T-helper 1 cell treated with Interleukin-12 subunit alpha and Interleukin-12 subunit beta and Interleukin-4 antibody, amounts not matched to agents 30 μg/mL and 1 μg/mL, for 36 hours (primary cell): ENCODE results near the gene SELE.
"Not testable (repeated sequence)": the region's sequence is repeated elsewhere in the genome, so short reads cannot be mapped to it uniquely, and the experiment has no call there.

Source experiments
- H3K27ac Mint-ChIP-seq: one replicate; pipeline ENCODE4 v1.8.0; 2021; ENCODE audit warnings: mild to moderate bottlenecking, mixed read lengths
- H3K27me3 Mint-ChIP-seq: one replicate; pipeline ENCODE4 v1.8.0; 2021; ENCODE audit warnings: low read depth, mixed read lengths
- H3K36me3 Mint-ChIP-seq: one replicate; pipeline ENCODE4 v1.8.0; 2021; ENCODE audit warnings: low read depth, mixed read lengths
- H3K4me1 Mint-ChIP-seq: one replicate; pipeline ENCODE4 v1.8.0; 2021; ENCODE audit warnings: low read depth, mixed read lengths
- H3K4me3 Mint-ChIP-seq: one replicate; pipeline ENCODE4 v1.8.0; 2021; ENCODE audit warnings: mild to moderate bottlenecking, moderate library complexity, mixed read lengths
- H3K9me3 Mint-ChIP-seq: one replicate; pipeline ENCODE4 v1.8.0; 2021; ENCODE audit warnings: mixed read lengths

SELE gene

DNA sequence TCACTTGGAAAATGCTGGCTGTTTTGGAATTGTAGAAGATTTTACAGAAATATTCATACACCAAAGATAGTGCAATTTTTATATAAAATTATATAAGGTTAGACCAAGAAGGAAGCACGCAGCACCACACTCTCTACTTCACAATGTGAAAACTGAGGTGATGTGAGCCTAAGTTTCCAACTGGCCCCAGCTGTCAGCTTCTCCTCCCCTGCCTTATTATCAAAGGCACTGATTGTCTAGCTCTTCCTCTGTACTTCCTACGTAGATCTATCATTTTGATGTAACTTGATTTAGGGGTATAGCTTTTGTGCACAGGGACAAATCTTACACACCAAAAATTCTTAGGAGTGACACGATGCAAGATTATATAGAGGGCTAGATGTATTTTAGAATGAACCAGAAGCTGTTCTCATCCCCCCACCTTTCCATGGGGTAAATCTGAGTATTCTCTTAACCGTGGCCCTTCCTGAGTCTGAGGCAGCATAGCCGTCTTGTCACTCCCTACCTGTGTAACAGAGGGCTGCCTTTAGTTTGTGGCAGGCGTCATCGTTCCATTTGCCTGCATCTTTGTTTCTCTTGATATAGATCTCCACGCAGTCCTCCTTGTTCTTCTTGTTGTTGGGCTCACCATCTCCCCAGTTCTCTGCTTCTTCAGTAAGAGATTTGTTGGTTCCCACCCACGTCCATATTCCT, 25.8 kb downstream of the SELE start:
- peak overlapping the region; percentile 96 for H3K4me3 Mint-ChIP-seq
- H3K4me1 Mint-ChIP-seq, result peaks cover 63% of the 10 kb centered on the region
- peak overlapping the region; percentile 94 for H3K27ac Mint-ChIP-seq
- peaks cover 9% of the 10 kb centered on the region for H3K9me3 Mint-ChIP-seq
- no peaks in the 10 kb centered on the region for H3K27me3 Mint-ChIP-seq
- H3K36me3 Mint-ChIP-seq, result peaks cover 58% of the 10 kb centered on the region

- Mint-ChIP-seq H3K9me3 (no peaks in the 10 kb centered on the region), H3K4me3 (peak overlapping the region; percentile 49), H3K27me3 (no peaks in the 10 kb centered on the region), H3K27ac (peak overlapping the region; percentile 24), H3K36me3 (peaks cover 85% of the 10 kb centered on the region), H3K4me1 (peaks cover 77% of the 10 kb centered on the region)
Measured at GRCh38 chr1:169704797-169705196, 29.1 kb downstream of the SELE start.

DNA sequence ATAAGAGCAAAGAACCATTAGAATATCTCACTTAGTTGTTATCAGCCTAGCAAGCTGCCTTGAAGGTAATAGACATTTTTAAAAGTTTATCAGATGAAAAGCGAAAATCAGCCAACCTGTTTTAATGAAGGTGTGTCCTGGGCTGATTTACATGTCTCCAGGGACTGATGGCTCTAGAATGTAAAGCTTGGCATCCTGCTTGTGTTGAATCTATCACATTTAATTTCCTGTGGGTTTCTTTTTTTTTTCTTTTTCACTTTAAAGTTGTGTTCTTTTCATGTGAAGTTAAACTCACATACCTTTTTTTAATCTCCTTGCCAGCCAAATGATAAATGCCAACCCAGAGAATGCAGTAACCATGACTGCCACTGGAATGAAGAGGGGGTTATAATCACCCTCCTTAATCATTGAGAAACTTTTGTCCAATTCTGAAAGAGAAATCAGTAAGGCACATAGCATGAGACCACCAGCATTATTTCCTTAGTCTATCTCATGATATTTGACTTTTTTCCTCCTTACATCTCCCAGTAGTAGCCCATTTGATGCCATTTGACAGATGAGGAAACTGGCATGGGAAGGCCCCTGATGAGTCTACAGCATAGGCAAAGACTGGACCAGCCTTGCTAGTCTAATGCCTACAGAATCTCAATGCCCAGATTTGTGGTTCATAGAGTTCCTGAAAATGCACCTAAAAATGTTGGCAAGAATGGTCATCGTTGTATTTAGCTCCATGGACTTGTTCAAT, 32.4 kb downstream of the SELE start:
- H3K27ac Mint-ChIP-seq, result peak overlapping the region; percentile 80
- peak overlapping the region; percentile 43 for H3K4me3 Mint-ChIP-seq
- H3K36me3 Mint-ChIP-seq, result peaks cover 80% of the 10 kb centered on the region
- H3K9me3 Mint-ChIP-seq, result no peaks in the 10 kb centered on the region
- peaks cover 85% of the 10 kb centered on the region for H3K4me1 Mint-ChIP-seq
- no peaks in the 10 kb centered on the region for H3K27me3 Mint-ChIP-seq

DNA sequence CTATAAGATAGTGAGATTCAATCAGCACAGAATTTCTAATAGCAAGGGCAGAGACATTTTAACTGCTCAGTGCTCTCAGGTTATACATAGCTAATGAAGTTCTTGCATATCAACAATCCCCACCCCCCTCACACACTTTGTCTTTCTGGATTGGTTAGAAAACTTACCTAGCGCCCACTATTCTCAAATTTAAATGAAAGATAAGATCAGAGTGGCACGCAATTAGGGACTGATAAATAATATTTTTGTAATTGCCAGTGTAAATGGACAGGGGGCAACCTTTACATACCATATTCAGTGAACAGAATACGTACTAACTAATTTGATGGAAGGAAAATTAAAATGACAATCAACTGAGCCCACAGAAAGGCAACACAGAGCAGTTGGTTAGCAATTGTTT, 34.2 kb downstream of the SELE start:
- H3K4me1 Mint-ChIP-seq, result peaks cover 85% of the 10 kb centered on the region
- H3K4me3 Mint-ChIP-seq, result peak overlapping the region; percentile 47
- H3K9me3 Mint-ChIP-seq, result no peaks in the 10 kb centered on the region
- H3K36me3 Mint-ChIP-seq, result peaks cover 80% of the 10 kb centered on the region
- no peaks in the 10 kb centered on the region for H3K27me3 Mint-ChIP-seq
- peak overlapping the region; percentile 79 for H3K27ac Mint-ChIP-seq

DNA sequence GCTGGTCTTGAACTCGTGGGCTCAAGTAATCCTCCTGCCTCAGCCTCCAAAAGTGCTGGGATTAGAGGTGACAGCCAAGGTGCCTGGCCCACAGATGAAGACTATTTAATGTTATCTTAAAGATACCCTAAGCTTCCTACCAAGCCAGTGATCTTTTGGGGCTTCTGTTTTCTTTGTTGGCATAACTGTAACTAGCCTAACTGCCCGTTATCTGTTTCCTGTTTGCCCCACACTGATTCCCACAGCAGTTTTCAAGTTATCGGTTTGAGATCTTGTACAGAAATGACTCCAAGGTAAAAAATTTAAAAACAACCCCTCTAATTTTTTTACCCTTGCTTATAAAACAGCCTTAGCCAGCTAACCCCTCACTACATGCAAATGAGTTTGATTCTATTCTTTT, 34.9 kb downstream of the SELE start:
- no peaks in the 10 kb centered on the region for H3K9me3 Mint-ChIP-seq
- peaks cover 85% of the 10 kb centered on the region for H3K4me1 Mint-ChIP-seq
- peak overlapping the region; percentile 47 for H3K4me3 Mint-ChIP-seq
- H3K27ac Mint-ChIP-seq, result peak overlapping the region; percentile 79
- peaks cover 79% of the 10 kb centered on the region for H3K36me3 Mint-ChIP-seq
- H3K27me3 Mint-ChIP-seq, result no peaks in the 10 kb centered on the region

GRCh38 chr1:169697755-169698154, 36.1 kb downstream of the SELE start:
- Mint-ChIP-seq H3K4me1 (peaks cover 85% of the 10 kb centered on the region), H3K36me3 (peaks cover 69% of the 10 kb centered on the region), H3K27ac (peak overlapping the region; percentile 79), H3K9me3 (no peaks in the 10 kb centered on the region), H3K4me3 (peak overlapping the region; percentile 45), H3K27me3 (no peaks in the 10 kb centered on the region)

- Mint-ChIP-seq H3K4me1 (peaks cover 84% of the 10 kb centered on the region), H3K9me3 (no peaks in the 10 kb centered on the region), H3K4me3 (peak overlapping the region; percentile 29), H3K27ac (peak overlapping the region; percentile 60), H3K27me3 (no peaks in the 10 kb centered on the region), H3K36me3 (peaks cover 58% of the 10 kb centered on the region)
Measured at GRCh38 chr1:169696273-169697100, 37.4 kb downstream of the SELE start.

- peaks cover 59% of the 10 kb centered on the region for H3K36me3 Mint-ChIP-seq
- H3K9me3 Mint-ChIP-seq, result no peaks in the 10 kb centered on the region
- H3K4me3 Mint-ChIP-seq, result peak overlapping the region; percentile 57
Measured at GRCh38 chr1:169694304-169695075, 39.4 kb downstream of the SELE start.

DNA sequence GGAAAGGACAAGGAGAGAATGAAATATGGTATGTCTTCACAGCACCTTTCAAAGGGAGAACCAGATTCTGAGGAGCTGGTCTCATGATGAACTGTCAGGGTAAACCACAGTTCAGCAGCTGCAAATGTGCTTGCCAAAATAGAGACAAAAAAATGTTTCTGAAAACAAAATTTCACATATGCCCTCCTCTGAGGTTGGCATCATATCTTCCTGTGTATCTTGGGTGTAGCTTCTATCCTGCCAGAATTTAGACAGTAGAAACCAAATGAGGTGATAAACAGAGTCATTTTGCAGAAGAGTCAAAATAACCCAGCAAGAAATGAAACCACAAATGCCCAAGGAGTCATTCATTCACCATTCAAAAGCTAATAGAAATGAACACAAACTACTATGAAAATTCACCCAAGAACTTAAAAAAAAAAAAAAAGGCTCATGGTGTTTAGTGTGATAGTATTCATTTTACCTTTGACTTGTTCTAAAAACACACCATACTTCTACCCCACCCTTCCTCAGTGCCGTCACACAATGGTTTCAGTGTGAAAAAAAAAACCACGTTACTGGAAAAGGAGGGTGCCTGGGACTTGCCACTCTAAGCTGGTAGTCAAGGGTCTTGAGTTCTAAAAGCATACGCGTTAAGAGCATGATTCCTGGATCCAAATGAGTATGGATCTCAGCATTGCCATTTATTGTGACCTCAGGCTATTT, 41.0 kb downstream of the SELE start:
- no peaks in the 10 kb centered on the region for H3K9me3 Mint-ChIP-seq
- H3K27me3 Mint-ChIP-seq, result no peaks in the 10 kb centered on the region
- H3K4me3 Mint-ChIP-seq, result peak overlapping the region; percentile 73
- H3K27ac Mint-ChIP-seq, result peak overlapping the region; percentile 85
- H3K36me3 Mint-ChIP-seq, result peaks cover 54% of the 10 kb centered on the region
- peaks cover 77% of the 10 kb centered on the region for H3K4me1 Mint-ChIP-seq

More at GRCh38 chr1:169694304-169695075, 39.4 kb downstream of the SELE start:
- Mint-ChIP-seq H3K27ac (peak overlapping the region; percentile 85), H3K4me1 (peaks cover 89% of the 10 kb centered on the region), H3K27me3 (no peaks in the 10 kb centered on the region)

- Mint-ChIP-seq H3K36me3 (peaks cover 39% of the 10 kb centered on the region), H3K9me3 (no peaks in the 10 kb centered on the region), H3K4me1 (peaks cover 59% of the 10 kb centered on the region), H3K27me3 (no peaks in the 10 kb centered on the region), H3K27ac (peak overlapping the region; percentile 88), H3K4me3 (peak overlapping the region; percentile 62)
Measured at GRCh38 chr1:169690489-169690888, 43.4 kb downstream of the SELE start.

GRCh38 chr1:169689395-169689794, 44.5 kb downstream of the SELE start:
- Mint-ChIP-seq H3K4me1 (peaks cover 48% of the 10 kb centered on the region), H3K36me3 (peaks cover 28% of the 10 kb centered on the region), H3K9me3 (no peaks in the 10 kb centered on the region), H3K27me3 (no peaks in the 10 kb centered on the region), H3K27ac (peak overlapping the region; percentile 47), H3K4me3 (no peak overlapping the region)

- not testable (repeated sequence) for H3K4me3 Mint-ChIP-seq
- Mint-ChIP-seq H3K36me3 (peaks cover 23% of the 10 kb centered on the region), H3K4me1 (peaks cover 38% of the 10 kb centered on the region)
Measured at GRCh38 chr1:169688377-169688776, 45.5 kb downstream of the SELE start.

DNA sequence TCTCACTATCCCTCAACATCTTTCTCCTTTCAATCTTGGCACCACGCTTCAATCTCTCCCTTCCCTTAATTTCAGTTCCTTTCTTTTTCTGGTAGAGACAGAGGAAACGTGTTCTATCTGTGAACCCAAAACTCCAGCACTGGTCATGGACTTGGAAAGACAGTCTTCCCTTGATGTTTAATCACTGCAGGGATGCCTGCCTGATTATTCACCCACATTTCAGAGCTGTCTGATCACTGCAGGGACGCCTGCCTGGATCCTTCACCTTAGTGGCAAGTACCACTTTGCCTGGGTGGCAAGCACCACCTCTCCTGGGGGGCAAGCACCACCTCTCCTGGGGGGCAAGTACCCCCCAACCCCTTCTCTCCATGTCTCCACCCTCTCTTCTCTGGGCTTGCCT, 50.2 kb downstream of the SELE start:
- H3K9me3 Mint-ChIP-seq, result no peaks in the 10 kb centered on the region
- H3K27me3 Mint-ChIP-seq, result no peaks in the 10 kb centered on the region
- H3K36me3 Mint-ChIP-seq, result peaks cover under 1% of the 10 kb centered on the region
- peak overlapping the region; percentile 41 for H3K4me3 Mint-ChIP-seq
- peaks cover 25% of the 10 kb centered on the region for H3K4me1 Mint-ChIP-seq
- no peak overlapping the region for H3K27ac Mint-ChIP-seq

More at GRCh38 chr1:169688377-169688776, 45.5 kb downstream of the SELE start:
- not testable (repeated sequence) for H3K27me3 Mint-ChIP-seq, H3K9me3 Mint-ChIP-seq, H3K27ac Mint-ChIP-seq
